Esophagus (tissue), 2 donors: ENCODE measurements around the gene RARA. TPM values are rescaled to one million over a fixed set of nuclear protein-coding genes. Genes with fewer than 3 reads are reported as not detected.

ENCODE experiments used
- H3K27ac ChIP-seq, 2 donors: one replicate each; pipeline ENCODE4 v1.5.1; 2013; ENCODE audit warnings: low read depth in 2 of 2, mild to moderate bottlenecking in 2 of 2, inconsistent platforms in 1 of 2, low read length in 1 of 2, moderate library complexity in 1 of 2
- H3K27me3 ChIP-seq, 2 donors: one replicate each; pipeline ENCODE4 v1.6.1; 2013; ENCODE audit warnings: low read length in 2 of 2, control low read depth in 1 of 2, mild to moderate bottlenecking in 1 of 2; ENCODE audit not compliant: insufficient read depth in 2 of 2, control insufficient read depth in 1 of 2
- H3K36me3 ChIP-seq, 2 donors: one replicate each; pipeline ENCODE4 v1.6.1; 2013; ENCODE audit warnings: low read length in 1 of 2; ENCODE audit not compliant: control insufficient read depth in 2 of 2, insufficient read depth in 2 of 2
- H3K4me1 ChIP-seq, 2 donors: one replicate each; pipeline ENCODE4 v1.6.1; 2013; ENCODE audit warnings: low read length in 1 of 2; ENCODE audit not compliant: control insufficient read depth in 2 of 2, insufficient read depth in 2 of 2
- H3K4me3 ChIP-seq, 2 donors: one replicate each; pipeline ENCODE4 v1.5.1; 2013; ENCODE audit warnings: low read length in 2 of 2, mild to moderate bottlenecking in 2 of 2, low read depth in 1 of 2, moderate library complexity in 1 of 2
- H3K9me3 ChIP-seq, 2 donors: one replicate each; pipeline ENCODE4 v1.6.1; 2013; ENCODE audit warnings: mild to moderate bottlenecking in 2 of 2, low read depth in 1 of 2, low read length in 1 of 2, moderate library complexity in 1 of 2; ENCODE audit not compliant: control insufficient read depth in 2 of 2, insufficient read depth in 1 of 2
- WGBS, 2 donors: extraction: QIAGEN DNeasy Blood & Tissue Kit; methylation state at CpG; one replicate each; pipeline ENCODE4 v1.1.7; 2013; 5-methylcytosine and 5-hydroxymethylcytosine counted together
- polyA plus RNA-seq, 2 donors: library from polyadenylated mRNA; stranded (reverse); fragments of 200-250 nt; gene quantifications; one replicate each; pipeline ENCODE4 v1.2.3, GENCODE V29; 2013
- donor health status: healthy with polysubstance abuse.
- donor health status: Bipolar disorder and iron deficiency.

RARA gene
- polyA plus RNA-seq, 2 donors, result 5.2 to 6.6 TPM

- H3K27me3 ChIP-seq, result no peaks in the 10 kb centered on the region
- WGBS, 2 donors, result 81 to 85% methylated on average over 4 of the region's 4 CpGs
- H3K9me3 ChIP-seq, result no peaks in the 10 kb centered on the region
- peaks cover 2% of the 10 kb centered on the region in 2 donors for H3K36me3 ChIP-seq
- H3K4me3 ChIP-seq, result no peak overlapping the region
- peaks cover 19 to 46% of the 10 kb centered on the region in 2 donors for H3K4me1 ChIP-seq
- peak overlapping the region in 1 of 2 donors; percentile 65 for H3K27ac ChIP-seq
Observed at GRCh38 chr17:40333781-40334448, 24.9 kb downstream of the RARA start.

- no peak overlapping the region for H3K4me3 ChIP-seq
- no peaks in the 10 kb centered on the region for H3K27me3 ChIP-seq
- WGBS, 2 donors, result 77 to 92% methylated on average over 8 of the region's 8 CpGs
- H3K4me1 ChIP-seq, result peaks cover 18 to 38% of the 10 kb centered on the region in 2 donors
- H3K27ac ChIP-seq, result peak overlapping the region in 1 of 2 donors; percentile 27
- H3K36me3 ChIP-seq, result peaks cover 2% of the 10 kb centered on the region in 2 donors
- H3K9me3 ChIP-seq, result no peaks in the 10 kb centered on the region
Observed at GRCh38 chr17:40335620-40336019, 26.6 kb downstream of the RARA start.

- no peak overlapping the region for H3K4me3 ChIP-seq
- 84 to 86% methylated on average over 8 of the region's 8 CpGs for WGBS, 2 donors
- no peaks in the 10 kb centered on the region for H3K9me3 ChIP-seq
- peaks cover 7 to 23% of the 10 kb centered on the region in 2 donors for H3K4me1 ChIP-seq
- peaks cover 2% of the 10 kb centered on the region in 2 donors for H3K36me3 ChIP-seq
- H3K27me3 ChIP-seq, result no peaks in the 10 kb centered on the region
- peak overlapping the region in 1 of 2 donors; percentile 10 for H3K27ac ChIP-seq
Observed at GRCh38 chr17:40337351-40337750, 28.4 kb downstream of the RARA start.

GRCh38 chr17:40338058-40338457 is 29.1 kb downstream of the RARA start:
- WGBS, 2 donors, result 69 to 85% methylated on average over 5 of the region's 5 CpGs
- no peak overlapping the region for H3K4me3 ChIP-seq
- H3K27me3 ChIP-seq, result no peaks in the 10 kb centered on the region
- H3K4me1 ChIP-seq, result peaks cover 7 to 19% of the 10 kb centered on the region in 2 donors
- H3K27ac ChIP-seq, result peak overlapping the region; percentile 16 to 44
- H3K9me3 ChIP-seq, result no peaks in the 10 kb centered on the region
- H3K36me3 ChIP-seq, result peaks cover 2% of the 10 kb centered on the region in 2 donors

- H3K4me1 ChIP-seq, result peaks cover 7 to 19% of the 10 kb centered on the region in 2 donors
- H3K36me3 ChIP-seq, result peaks cover 2% of the 10 kb centered on the region in 2 donors
- no peak overlapping the region for H3K4me3 ChIP-seq
- WGBS, 2 donors, result 71 to 73% methylated on average over 13 of the region's 13 CpGs
- no peaks in the 10 kb centered on the region for H3K9me3 ChIP-seq
- H3K27ac ChIP-seq, result peak overlapping the region; percentile 2 to 59
- H3K27me3 ChIP-seq, result no peaks in the 10 kb centered on the region
Observed at GRCh38 chr17:40338941-40339649, 30.1 kb downstream of the RARA start.

GRCh38 chr17:40340327-40340726 is 31.3 kb downstream of the RARA start:
- H3K4me1 ChIP-seq, result peaks cover 5 to 18% of the 10 kb centered on the region in 2 donors
- WGBS, 2 donors, result 93 to 94% methylated on average over 1 of the region's 1 CpG

GRCh38 chr17:40340880-40341807 is 32.2 kb downstream of the RARA start:
- Histone ChIP-seq H3K27me3 (no peaks in the 10 kb centered on the region), H3K4me3 (peak overlapping the region; percentile 63 to 69), H3K36me3 (peaks cover 2% of the 10 kb centered on the region in 2 donors), H3K9me3 (no peaks in the 10 kb centered on the region), H3K27ac (peak overlapping the region; percentile 93 to 98), H3K4me1 (peaks cover 5 to 19% of the 10 kb centered on the region in 2 donors)
- WGBS, 2 donors, result 0 to 1% methylated on average over 55 of the region's 55 CpGs

More at GRCh38 chr17:40340327-40340726, 31.3 kb downstream of the RARA start:
- no peak overlapping the region for H3K27ac ChIP-seq
- no peaks in the 10 kb centered on the region for H3K27me3 ChIP-seq
- H3K4me3 ChIP-seq, result no peak overlapping the region
- H3K36me3 ChIP-seq, result peaks cover 2% of the 10 kb centered on the region in 2 donors
- H3K9me3 ChIP-seq, result no peaks in the 10 kb centered on the region

- peak overlapping the region; percentile 93 to 98 for H3K27ac ChIP-seq
- H3K36me3 ChIP-seq, result peaks cover 2% of the 10 kb centered on the region in 2 donors
- peaks cover 5 to 23% of the 10 kb centered on the region in 2 donors for H3K4me1 ChIP-seq
- no peaks in the 10 kb centered on the region for H3K9me3 ChIP-seq
- peak overlapping the region; percentile 63 to 69 for H3K4me3 ChIP-seq
- no peaks in the 10 kb centered on the region for H3K27me3 ChIP-seq
- 2 to 3% methylated on average over 42 to 55 of the region's 55 CpGs for WGBS, 2 donors
Observed at GRCh38 chr17:40341808-40342503, 33.0 kb downstream of the RARA start.
